Tibial artery (tissue), 4 donors: ENCODE data around the gene APP.

Experiments used
- DNase-seq, 2 donors: peaks; one replicate each; pipeline ENCODE4 v3.0.0-alpha.2; 2019
- H3K27ac ChIP-seq, 2 donors: fragments of 200-600 bp; sonication (generic) in 1 of 2; 1 replicate in 1 of 2; 2 replicates in 1 of 2; pipeline ENCODE4 v1.5.1; 2018 to 2019; ENCODE audit warnings: mild to moderate bottlenecking in 1 of 2
- H3K27me3 ChIP-seq, 2 donors: fragments of 200-600 bp; sonication (generic) in 1 of 2; one replicate each; pipeline versions ENCODE4 v1.5.1 to v1.6.0; 2016 to 2019
- H3K36me3 ChIP-seq, 3 donors: fragments of 200-600 bp; sonication (generic) in 2 of 3; one replicate each; pipeline ENCODE4 v1.5.1; 2016 to 2019; ENCODE audit warnings: mild to moderate bottlenecking in 2 of 3
- H3K4me1 ChIP-seq, 4 donors: fragments of 200-600 bp; sonication (generic) in 2 of 4; 1 replicate in 3 of 4; 2 replicates in 1 of 4; pipeline ENCODE4 v1.5.1; 2016 to 2019
- H3K4me3 ChIP-seq, 2 donors: fragments of 200-600 bp; sonication (generic) in 1 of 2; 1 replicate in 1 of 2; 2 replicates in 1 of 2; pipeline ENCODE4 v1.5.1; 2018 to 2019; ENCODE audit warnings: mild to moderate bottlenecking in 2 of 2
- H3K9me3 ChIP-seq, 3 donors: fragments of 200-600 bp; sonication (generic) in 1 of 3; one replicate each; pipeline ENCODE4 v1.5.1; 2016 to 2019
- CTCF ChIP-seq, 2 experiments: fragments of 200-600 bp in 1 of 2; fragments of 450-650 bp in 1 of 2; IDR thresholded peaks; one replicate each; pipeline ENCODE4 v1.5.1; 2017 to 2019; ENCODE audit warnings: antibody characterized with exemption in 2 of 2, mild to moderate bottlenecking in 1 of 2, moderate library complexity in 1 of 2
- intact Hi-C: fragments of 100-400 bp; cut with DNase I; formaldehyde crosslinking; loops from one replicate; pipeline ENCODE4 v1.15.0; 2023; ENCODE audit warnings: low total_unique reads

The APP gene

GRCh38 chr21:26169611-26170470 is 729 bp downstream of the APP start:
- Histone ChIP-seq H3K27me3 (no peaks in the 10 kb centered on the region), H3K36me3 (no peaks in the 10 kb centered on the region), H3K9me3 (no peaks in the 10 kb centered on the region), H3K4me3 (peak overlapping the region; percentile 71 to 81), H3K4me1 (peaks cover 0 to 21% (median 5%) of the 10 kb centered on the region in 4 donors), H3K27ac (peak overlapping the region; percentile 78 to 79)
- DNase-seq: peak; percentile 43 to 75
- intact Hi-C loops: loop anchor here (2.0 to 10.0 kb wide), 3 partner anchors 273 to 435 kb away; partner anchors contain the start of genes ATP5PF and GABPA
- TF ChIP-seq CTCF (IDR thresholded peaks at IDR 0.05): no peak

GRCh38 chr21:26169061-26169610 is 1.4 kb downstream of the APP start:
- H3K9me3 ChIP-seq: no peaks in the 10 kb centered on the region
- intact Hi-C loops: loop anchor here (2.0 kb wide), 1 partner anchor 286 kb away; no protein-coding TSS in a partner anchor
- no peaks in the 10 kb centered on the region for H3K36me3 ChIP-seq
- TF ChIP-seq CTCF (IDR thresholded peaks at IDR 0.05): peak; percentile 35 to 41
- H3K27ac ChIP-seq: peak overlapping the region; percentile 78 to 79
- H3K27me3 ChIP-seq: no peaks in the 10 kb centered on the region
- DNase-seq: peak; percentile 33 to 68
- H3K4me1 ChIP-seq: peaks cover 0 to 21% (median 5%) of the 10 kb centered on the region in 4 donors
- H3K4me3 ChIP-seq: peak overlapping the region; percentile 71 to 81

GRCh38 chr21:26168371-26168770 is 2.2 kb downstream of the APP start:
- peak overlapping the region in 1 of 2 donors; percentile 71 for H3K4me3 ChIP-seq
- H3K4me1 ChIP-seq: peaks cover 0 to 21% (median 5%) of the 10 kb centered on the region in 4 donors
- no peaks in the 10 kb centered on the region for H3K9me3 ChIP-seq
- DNase-seq: no peak
- H3K27me3 ChIP-seq: no peaks in the 10 kb centered on the region
- intact Hi-C loops: loop anchor here (2.0 kb wide), 1 partner anchor 286 kb away; no protein-coding TSS in a partner anchor
- no peak for TF ChIP-seq CTCF (IDR thresholded peaks at IDR 0.05)
- H3K27ac ChIP-seq: no peak overlapping the region
- no peaks in the 10 kb centered on the region for H3K36me3 ChIP-seq

GRCh38 chr21:26167593-26167992 is 3.0 kb downstream of the APP start:
- H3K27me3 ChIP-seq: no peaks in the 10 kb centered on the region
- no peaks in the 10 kb centered on the region for H3K36me3 ChIP-seq
- no peaks in the 10 kb centered on the region for H3K9me3 ChIP-seq
- intact Hi-C loops: no loop called here
- peaks cover 0 to 21% (median 5%) of the 10 kb centered on the region in 4 donors for H3K4me1 ChIP-seq
- H3K27ac ChIP-seq: no peak overlapping the region
- H3K4me3 ChIP-seq: no peak overlapping the region
- DNase-seq: no peak
- TF ChIP-seq CTCF (IDR thresholded peaks at IDR 0.05): no peak

GRCh38 chr21:26165331-26165730 is 5.2 kb downstream of the APP start:
- no peak for TF ChIP-seq CTCF (IDR thresholded peaks at IDR 0.05)
- H3K4me3 ChIP-seq: no peak overlapping the region
- intact Hi-C loops: no loop called here
- no peaks in the 10 kb centered on the region for H3K36me3 ChIP-seq
- no peak for DNase-seq
- H3K4me1 ChIP-seq: peaks cover 0 to 15% (median 5%) of the 10 kb centered on the region in 4 donors
- no peaks in the 10 kb centered on the region for H3K27me3 ChIP-seq
- H3K9me3 ChIP-seq: no peaks in the 10 kb centered on the region
- H3K27ac ChIP-seq: no peak overlapping the region
